ENCODE measurements around the gene MCC.

GRCh38 chr5:113480243-113480642 is 8.0 kb downstream of the MCC start:
- TF ChIP-seq CTCF (IDR thresholded peaks at IDR 0.05) (no peak), ZFX (IDR thresholded peaks at IDR 0.05; ENCODE audit: borderline replicate concordance) (no peak)
